ENCODE results near the gene DYNC1LI1.

The DYNC1LI1 gene

GRCh38 chr3:32492684-32493436, 77.8 kb downstream of the DYNC1LI1 start:
- DNase-seq (ENCODE audit: low spot score) = no peak

- DNase-seq (ENCODE audit: low spot score) = no peak
Measured at GRCh38 chr3:32488474-32489008, 82.1 kb downstream of the DYNC1LI1 start.

GRCh38 chr3:32487781-32488473, 82.7 kb downstream of the DYNC1LI1 start:
- no peak for DNase-seq (ENCODE audit: low spot score)

GRCh38 chr3:32484436-32484835, 86.2 kb downstream of the DYNC1LI1 start:
- DNase-seq (ENCODE audit: low spot score) = no peak

GRCh38 chr3:32483772-32484171, 86.9 kb downstream of the DYNC1LI1 start:
- no peak for DNase-seq (ENCODE audit: low spot score)

GRCh38 chr3:32482693-32483092, 88.0 kb downstream of the DYNC1LI1 start:
- DNase-seq (ENCODE audit: low spot score) = no peak

GRCh38 chr3:32481791-32482631, 88.6 kb downstream of the DYNC1LI1 start:
- DNase-seq (ENCODE audit: low spot score) = no peak

GRCh38 chr3:32480604-32481003, 90.1 kb downstream of the DYNC1LI1 start:
- no peak for DNase-seq (ENCODE audit: low spot score)
